Type B pancreatic cell (in vitro differentiated cells): ENCODE results near the gene AKR1B15. TPM values are rescaled to one million over a fixed set of nuclear protein-coding genes. Genes with fewer than 3 reads are reported as not detected.

Source experiments
- DNase-seq: peaks from one replicate; pipeline ENCODE4 v3.0.0; 2021; ENCODE audit warnings: mixed read lengths; ENCODE audit not compliant: unreplicated experiment; ENCODE audit errors: extremely low spot score
- H3K27ac Mint-ChIP-seq: 2 replicates; pipeline ENCODE4 v1.8.0; 2021; ENCODE audit warnings: mild to moderate bottlenecking, mixed read lengths
- H3K27me3 Mint-ChIP-seq: 2 replicates; pipeline ENCODE4 v1.8.0; 2021; ENCODE audit warnings: mixed read lengths
- H3K36me3 Mint-ChIP-seq: 2 replicates; pipeline ENCODE4 v1.8.0; 2021; ENCODE audit warnings: mixed read lengths
- H3K4me1 Mint-ChIP-seq: one replicate; pipeline ENCODE4 v1.8.0; 2021; ENCODE audit warnings: mixed read lengths; ENCODE audit not compliant: unreplicated experiment
- H3K4me3 Mint-ChIP-seq: 2 replicates; pipeline ENCODE4 v1.8.0; 2021; ENCODE audit warnings: mild to moderate bottlenecking, mixed read lengths
- H3K9me3 Mint-ChIP-seq: 2 replicates; pipeline ENCODE4 v1.8.0; 2021; ENCODE audit warnings: mixed read lengths
- CTCF ChIP-seq: fragments of 200-600 bp; sonication (generic); conservative IDR thresholded peaks from 2 replicates; pipeline ENCODE4 v1.5.0; 2021; ENCODE audit warnings: antibody characterized with exemption, mild to moderate bottlenecking
- long read RNA-seq: library from polyadenylated mRNA; unstranded; transcript quantifications from one replicate; pipeline ENCODE4 v2.0.0, GENCODE V29; 2020
- total RNA-seq: library from RNA; stranded (reverse); gene quantifications from 2 replicates; pipeline ENCODE4 v1.2.1, GENCODE V29; 2021; ENCODE audit warnings: low replicate concordance

AKR1B15 gene
- total RNA-seq = 0.63 and 1.0 TPM in 2 replicates
- long read RNA-seq, partial matches to known transcripts = 1 of 2 reads
- long read RNA-seq, other reads (novel, unspliced or antisense) = 1 of 2 reads

- H3K27me3 Mint-ChIP-seq = peaks cover 3% of the 10 kb centered on the region
These were observed at the start of gene AKR1B15 for GRCh38 chr7:134548877-134549276. Gene AKR1B15, plus strand, starts transcription at chr7:134549110. Its CDS starts 15,510 bp downstream, at chr7:134564620.

GRCh38 chr7:134500406-134500805 is 48.5 kb upstream of the AKR1B15 start:
- DNase-seq = no peak
- Mint-ChIP-seq H3K4me3 (no peak overlapping the region), H3K27ac (no peak overlapping the region), H3K4me1 (no peaks in the 10 kb centered on the region), H3K9me3 (no peaks in the 10 kb centered on the region), H3K27me3 (peaks cover 3% of the 10 kb centered on the region), H3K36me3 (no peaks in the 10 kb centered on the region)
- no peak for TF ChIP-seq CTCF

More at GRCh38 chr7:134548877-134549276, at the start of gene AKR1B15:
- peaks cover 4% of the 10 kb centered on the region for H3K9me3 Mint-ChIP-seq
- H3K4me1 Mint-ChIP-seq = peaks cover 34% of the 10 kb centered on the region
- peak within 1 kb of the TSS; percentile 83 for H3K4me3 Mint-ChIP-seq
- DNase-seq = no peak
- peak within 1 kb of the TSS; percentile 89 for H3K27ac Mint-ChIP-seq
- H3K36me3 Mint-ChIP-seq = no peaks in the 10 kb centered on the region
- no peak for TF ChIP-seq CTCF

DNA sequence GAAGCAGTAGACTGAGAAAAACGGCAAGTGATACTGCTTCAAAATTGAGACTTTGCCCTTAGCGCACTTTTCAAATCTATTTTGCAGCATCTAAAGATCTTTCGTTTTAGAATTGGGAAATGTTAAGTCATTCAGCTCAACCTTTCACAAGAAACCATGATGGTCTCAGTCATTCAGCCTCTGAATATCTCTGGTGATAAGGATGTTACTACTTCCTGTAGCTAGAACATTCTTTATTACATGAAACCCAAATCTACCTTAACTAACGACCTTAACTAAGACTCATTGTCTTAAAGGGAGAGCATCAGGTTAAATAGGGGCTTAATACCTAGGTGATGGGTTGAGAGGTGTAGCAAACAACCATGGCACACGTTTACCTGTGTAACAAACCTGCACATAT is 47.9 kb upstream of the AKR1B15 start:
- Mint-ChIP-seq H3K9me3 (no peaks in the 10 kb centered on the region), H3K27ac (no peak overlapping the region), H3K36me3 (no peaks in the 10 kb centered on the region), H3K27me3 (no peaks in the 10 kb centered on the region), H3K4me3 (no peak overlapping the region), H3K4me1 (no peaks in the 10 kb centered on the region)
- TF ChIP-seq CTCF = no peak
- no peak for DNase-seq

DNA sequence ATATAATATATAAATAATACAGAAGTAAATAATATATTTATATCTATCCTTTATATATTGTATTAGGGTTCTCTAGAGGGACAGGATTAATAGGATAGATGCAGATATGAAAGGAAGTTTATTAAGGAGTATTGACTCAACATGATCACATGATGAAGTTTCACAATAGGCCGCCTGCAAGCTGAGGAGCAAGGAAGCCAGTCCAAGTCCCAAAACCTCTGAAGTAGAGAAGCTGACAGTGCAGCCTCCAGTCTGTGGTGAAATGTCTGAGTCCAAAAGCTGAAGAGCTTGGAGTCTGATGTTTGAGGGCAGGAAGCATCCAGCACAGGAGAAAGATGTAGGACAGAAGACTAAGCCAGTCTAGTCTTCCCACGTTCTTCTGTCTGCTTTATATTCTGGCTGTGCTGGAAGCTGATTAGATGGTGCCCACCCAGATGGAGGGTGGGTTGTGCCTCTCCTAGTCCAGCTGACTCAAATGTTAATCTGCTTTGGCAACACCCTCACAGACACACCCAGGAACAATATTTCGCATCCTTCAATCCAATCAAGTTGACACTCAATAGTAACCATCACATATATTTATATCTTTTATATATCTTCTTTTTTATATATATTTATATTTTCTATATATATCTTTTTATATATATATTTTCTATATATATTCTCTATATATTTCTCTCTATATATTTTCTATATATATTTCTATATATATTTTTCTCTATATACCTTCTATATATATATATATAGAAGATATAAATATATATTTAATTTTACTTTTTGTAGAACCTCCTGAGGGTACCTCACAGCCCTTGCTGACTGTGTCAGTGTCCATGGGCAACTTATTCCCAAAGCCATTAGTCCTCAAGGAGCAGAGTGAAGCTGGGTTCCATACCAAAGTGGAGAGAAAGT is 46.2 kb upstream of the AKR1B15 start:
- no peaks in the 10 kb centered on the region for H3K27me3 Mint-ChIP-seq
- no peaks in the 10 kb centered on the region for H3K36me3 Mint-ChIP-seq
- H3K27ac Mint-ChIP-seq = no peak overlapping the region
- H3K4me1 Mint-ChIP-seq = no peaks in the 10 kb centered on the region
- no peak for DNase-seq
- H3K4me3 Mint-ChIP-seq = no peak overlapping the region
- TF ChIP-seq CTCF = no peak
- H3K9me3 Mint-ChIP-seq = no peaks in the 10 kb centered on the region

DNA sequence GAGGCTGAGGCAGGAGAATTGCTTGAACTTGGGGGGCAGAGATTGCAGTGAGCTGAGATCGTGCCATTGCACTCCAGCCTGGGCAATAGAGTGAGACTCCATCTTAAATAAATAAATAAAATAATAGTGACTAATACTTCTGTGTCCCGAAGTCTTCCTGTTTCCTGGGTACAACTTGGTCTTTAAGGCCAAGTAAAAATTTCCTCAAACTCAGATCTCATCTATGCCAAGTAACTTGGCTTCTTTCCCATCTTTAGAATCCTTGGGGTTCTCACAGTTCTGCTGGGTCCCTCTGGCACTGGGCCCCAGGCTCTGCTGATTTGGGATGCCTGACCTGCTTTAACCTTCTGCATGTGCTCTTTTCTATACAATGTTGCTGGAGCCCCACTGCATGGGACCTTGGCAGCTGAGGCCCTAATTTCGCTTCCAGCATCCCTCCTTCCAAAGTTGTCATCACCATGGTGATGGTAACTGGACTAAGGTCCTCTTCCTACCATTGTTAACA is 44.2 kb upstream of the AKR1B15 start:
- no peak for TF ChIP-seq CTCF
- Mint-ChIP-seq H3K36me3 (no peaks in the 10 kb centered on the region), H3K9me3 (no peaks in the 10 kb centered on the region), H3K4me1 (no peaks in the 10 kb centered on the region), H3K27ac (no peak overlapping the region), H3K4me3 (no peak overlapping the region), H3K27me3 (no peaks in the 10 kb centered on the region)
- DNase-seq = no peak
